HepG2 (cell line): Measurements from ENCODE around the gene ZNF445. TPM values are rescaled to one million over a fixed set of nuclear protein-coding genes. Genes with fewer than 3 reads are reported as not detected.
"Not testable (repeated sequence)": the region's sequence is repeated elsewhere in the genome, so short reads cannot be mapped to it uniquely, and the experiment has no call there.

ENCODE experiments used
- ATAC-seq: fragments of 200-7000 bp; cut with Tn5 transposase; 3 replicates; pipeline ENCODE4 v1.9.1; 2020; ENCODE audit warnings: mild to moderate bottlenecking, moderate library complexity
- BruUV-seq: library from RNA; stranded (reverse); fragments of 400-500 nt; replicated peaks from 2 replicates; lab custom pipeline; 2021; lab: Mats Ljungman, UMichigan
- CTCF ChIA-PET: fragments of 300-600 bp; formaldehyde crosslinking; extraction: SDS; loops from one replicate; lab custom pipeline; 2021; ENCODE audit warnings: low total read pairs, inconsistent platforms, low intra/inter-chr PET ratio; lab: Yijun Ruan, JAX
- POLR2A ChIA-PET: fragments of 350-600 bp; sonication (Branson Sonifier 250); formaldehyde crosslinking; loops from one replicate; lab custom pipeline; 2020; ENCODE audit warnings: antibody characterized with exemption, inconsistent platforms; lab: Yijun Ruan, JAX
- DNase-seq: peaks from one replicate; pipeline ENCODE4 v3.0.0-alpha.2; 2015; ENCODE audit warnings: low spot score
- FAIRE-seq: peaks from 3 replicates; lab custom pipeline; 2011; peaks lifted over from hg19 to GRCh38; lab: Jason Lieb, UNC
- H2AFZ ChIP-seq: one replicate; pipeline ENCODE4 v1.6.1; 2011; ENCODE audit warnings: low read length, inconsistent platforms
- H3K27ac ChIP-seq: fragments of 300-600 bp; 3 replicates; pipeline ENCODE4 v1.8.0; 2011; ENCODE audit warnings: mixed run types, mild to moderate bottlenecking, mixed read lengths, low read length, inconsistent platforms; ENCODE audit not compliant: insufficient read depth; ENCODE audit errors: extremely low read length
- H3K27me3 ChIP-seq, 2 experiments: fragments of 200-600 bp in 1 of 2; 2 replicates in 1 of 2; 3 replicates in 1 of 2; pipeline versions ENCODE4 v1.6.0 to v1.8.0; 2011; ENCODE audit warnings: low read length in 2 of 2, mild to moderate bottlenecking in 2 of 2, moderate library complexity in 2 of 2, inconsistent platforms in 1 of 2; ENCODE audit not compliant: insufficient read depth in 2 of 2, control insufficient read depth in 1 of 2
- H3K36me3 ChIP-seq, 2 experiments: fragments of 200-600 bp in 1 of 2; replicated peaks in 1 of 2; 2 replicates in 1 of 2; 3 replicates in 1 of 2; pipeline versions ENCODE4 v1.5.1 to v1.8.0; 2011; ENCODE audit warnings: low read length in 2 of 2, inconsistent platforms in 1 of 2; ENCODE audit not compliant: insufficient read depth in 2 of 2, control insufficient read depth in 1 of 2
- H3K4me1 ChIP-seq: 2 replicates; pipeline ENCODE4 v1.5.1; 2012; ENCODE audit warnings: low read length, inconsistent platforms; ENCODE audit not compliant: insufficient read depth
- H3K4me2 ChIP-seq: 2 replicates; pipeline ENCODE4 v1.6.0; 2011; ENCODE audit warnings: low read depth, low read length, inconsistent platforms
- H3K4me3 ChIP-seq, 3 experiments: fragments of 200-600 bp in 1 of 3; sonication (generic), shearing (Covaris generic) in 1 of 3; replicated peaks in 1 of 3; 2 replicates each; pipeline ENCODE4 v1.5.1; 2011 to 2016; ENCODE audit warnings: low read length in 3 of 3, inconsistent platforms in 2 of 3, low read depth in 2 of 3, mild to moderate bottlenecking in 2 of 3, control low read depth in 1 of 3, mixed read lengths in 1 of 3; ENCODE audit not compliant: insufficient read depth in 1 of 3
- H3K79me2 ChIP-seq: one replicate; pipeline ENCODE4 v1.6.1; 2011; ENCODE audit warnings: low read length, inconsistent platforms; ENCODE audit not compliant: insufficient read depth
- H3K9ac ChIP-seq: 2 replicates; pipeline ENCODE4 v1.6.0; 2011; ENCODE audit warnings: mild to moderate bottlenecking, low read depth, low read length, inconsistent platforms; ENCODE audit not compliant: insufficient read depth
- H3K9me3 ChIP-seq: 2 replicates; pipeline ENCODE4 v1.5.1; 2012; ENCODE audit warnings: mild to moderate bottlenecking, low read length
- H4K20me1 ChIP-seq: 2 replicates; pipeline ENCODE4 v1.6.0; 2011; ENCODE audit warnings: inconsistent platforms, mild to moderate bottlenecking, low read length, moderate library complexity; ENCODE audit not compliant: insufficient read depth
- CBX5 ChIP-seq: sonication (generic); formaldehyde crosslinking; IDR thresholded peaks from 2 replicates; pipeline ENCODE4 v1.4.0; 2020; ENCODE audit warnings: missing genetic modification reagents, borderline replicate concordance
- GTF2F1 ChIP-seq: fragments of 150-350 bp; IDR thresholded peaks from 2 replicates; pipeline ENCODE4 v1.6.1; 2014; ENCODE audit warnings: low read length
- MIER3 ChIP-seq: IDR thresholded peaks from 2 replicates; pipeline ENCODE4 v1.6.1; 2016; ENCODE audit warnings: missing compliant biosample characterization, borderline replicate concordance
- MYNN ChIP-seq: sonication (generic); formaldehyde crosslinking; IDR thresholded peaks from 2 replicates; pipeline ENCODE4 v1.4.0; 2020; ENCODE audit warnings: mild to moderate bottlenecking, low read depth, missing genetic modification reagents
- NPAS2 ChIP-seq: sonication (generic); formaldehyde crosslinking; IDR thresholded peaks from 2 replicates; pipeline ENCODE4 v1.8.0; 2022; ENCODE audit warnings: mild to moderate bottlenecking, missing genetic modification reagents, borderline replicate concordance
- RARA ChIP-seq: IDR thresholded peaks from 2 replicates; pipeline ENCODE4 v1.6.1; 2016; ENCODE audit warnings: missing genetic modification reagents, missing compliant biosample characterization
- SUZ12 ChIP-seq: fragments of 150-350 bp; IDR thresholded peaks from 2 replicates; pipeline ENCODE4 v1.6.1; 2014; ENCODE audit warnings: low read depth, low read length
- ZNF34 ChIP-seq: sonication (generic); formaldehyde crosslinking; IDR thresholded peaks from 2 replicates; pipeline ENCODE4 v1.4.0; 2020; ENCODE audit warnings: mild to moderate bottlenecking, missing genetic modification reagents, borderline replicate concordance
- ZNF430 ChIP-seq: sonication (generic); formaldehyde crosslinking; IDR thresholded peaks from 2 replicates; pipeline ENCODE4 v1.9.0; 2021; ENCODE audit warnings: mild to moderate bottlenecking, missing genetic modification reagents
- ZNF460 ChIP-seq: sonication (generic); formaldehyde crosslinking; IDR thresholded peaks from 2 replicates; pipeline ENCODE4 v1.5.1; 2020; ENCODE audit warnings: missing genetic modification reagents, mild to moderate bottlenecking, borderline replicate concordance
- WGBS: methylation state at CpG from one replicate; pipeline ENCODE4 v1.1.6; 2017; ENCODE audit warnings: low lambda C conversion rate; 5-methylcytosine and 5-hydroxymethylcytosine counted together
- in situ Hi-C: cut with HindIII; loops from 2 replicates; pipeline ENCODE4 v1.10.0; 2017; ENCODE audit warnings: low pct_unique_long_range_greater_than_20kb; ENCODE audit not compliant: extremely low pct_ligation_motif_present
- intact Hi-C: fragments of 100-400 bp; cut with micrococcal nuclease; formaldehyde crosslinking; loops from one replicate; pipeline ENCODE4 v1.10.0; 2022; ENCODE audit not compliant: unreplicated experiment
- polyA plus RNA-seq, 8 experiments: library from polyadenylated mRNA; depleted of rRNA in 3 of 8; stranded (reverse) in 7 of 8; unstranded in 1 of 8; fragments of >200 nt; fragmentation: Illumina TruSeq in 4 of 8; extraction: Trizol in 4 of 8; gene quantifications; 2 replicates each; pipeline versions ENCODE4 v1.2.1 to v1.2.3, GENCODE V29; 2011 to 2016; ENCODE audit warnings: low read depth in 4 of 8, missing spikeins in 1 of 8, mixed read lengths in 1 of 8; ENCODE audit not compliant: insufficient read depth in 1 of 8
- total RNA-seq, 5 experiments: library from RNA; depleted of rRNA; stranded (reverse); fragments of >200 nt; fragmentation: Illumina TruSeq; extraction: Trizol; gene quantifications; 2 replicates each; pipeline ENCODE4 v1.2.3, GENCODE V29; 2016; ENCODE audit warnings: low read depth in 1 of 5
- TF ChIP-seq, protein P1 (sequence below): sonication (generic); formaldehyde crosslinking; IDR thresholded peaks from 2 replicates; pipeline ENCODE4 v1.8.0; 2022; ENCODE audit warnings: mild to moderate bottlenecking, missing genetic modification reagents, borderline replicate concordance
- TF ChIP-seq, protein P2 (sequence below): sonication (generic); formaldehyde crosslinking; IDR thresholded peaks from 2 replicates; pipeline ENCODE4 v1.5.1; 2020; ENCODE audit warnings: mild to moderate bottlenecking, moderate library complexity, missing genetic modification reagents

ZNF445 gene
- total and polyA plus RNA-seq, 2 of the 13 experiments (the other 11 are each of a cell fraction or from before 2014, with no cell fraction given): 4.4 to 10.3 TPM

DNA sequence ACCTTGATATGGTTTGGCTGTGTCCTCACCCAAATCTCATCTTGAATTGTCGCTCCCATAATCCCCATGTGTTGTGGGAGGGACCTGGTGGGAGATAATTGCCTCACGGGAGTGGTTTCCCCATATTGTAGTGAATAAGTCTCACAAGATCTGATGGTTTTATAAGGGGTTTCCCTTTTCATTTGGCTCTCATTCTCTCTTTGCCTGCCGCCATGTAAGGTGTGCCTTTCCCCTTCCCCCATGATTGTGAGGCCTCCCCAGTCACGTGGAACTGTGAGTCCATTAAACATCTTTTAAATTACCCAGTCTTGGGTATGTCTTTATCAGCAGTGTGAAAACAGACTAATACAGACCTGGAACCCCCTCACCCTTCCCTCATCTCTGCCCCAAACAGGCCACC lies 59.4 kb downstream of the ZNF445 start:
- FAIRE-seq: not testable (repeated sequence)

DNA sequence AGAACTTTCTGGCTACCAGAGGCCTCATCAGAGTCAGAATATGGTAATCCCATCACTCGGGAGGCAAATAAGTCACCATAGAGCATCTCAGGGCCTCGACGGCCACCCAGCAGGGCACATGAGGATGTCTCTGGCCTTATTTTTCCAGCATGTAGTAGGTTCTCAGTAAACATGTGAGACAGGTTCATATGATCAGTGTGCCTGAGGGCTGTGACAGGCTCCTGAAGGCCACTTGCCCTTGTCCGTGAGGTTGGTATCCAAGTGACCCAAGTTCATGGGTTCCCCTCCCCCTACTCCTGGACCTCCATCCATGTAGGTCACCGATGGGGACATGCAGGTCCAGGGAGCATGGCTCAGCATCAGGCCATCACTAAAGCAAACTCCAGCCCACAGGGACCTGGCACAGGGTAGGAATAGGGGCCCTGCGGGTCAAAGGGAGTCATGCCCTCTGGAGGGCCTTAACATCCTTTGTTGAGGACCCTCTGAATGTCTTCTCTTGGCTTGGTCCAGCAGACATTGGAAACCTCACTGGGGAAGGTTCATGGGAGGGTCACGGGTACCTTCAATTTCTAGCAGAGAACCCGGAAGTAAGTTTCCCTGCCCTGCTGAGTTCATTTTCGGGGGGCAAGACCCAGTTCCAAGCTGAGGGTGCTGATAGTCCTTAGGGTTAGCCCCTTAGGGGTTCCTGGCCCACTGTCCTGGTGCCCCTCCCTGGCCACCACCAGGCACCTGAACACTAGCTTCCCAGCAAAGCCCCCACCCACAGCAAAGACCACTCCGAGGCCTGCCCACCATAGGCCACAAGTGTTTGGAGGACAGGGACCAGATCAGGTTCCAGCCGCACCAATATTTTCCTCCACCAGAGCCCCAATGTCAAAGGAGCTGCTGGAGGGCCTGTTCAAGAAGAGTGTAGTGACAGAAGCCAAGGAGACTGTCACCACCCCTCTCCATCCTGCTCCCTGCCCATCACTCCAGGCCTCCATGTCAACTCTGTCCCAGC lies 61.1 kb downstream of the ZNF445 start:
- Histone ChIP-seq H3K4me2 (no peak overlapping the region), H2AFZ (no peak overlapping the region), H3K9ac (no peak overlapping the region), H3K27ac (no peak overlapping the region), H3K4me3 (no peak overlapping the region), H4K20me1 (no peaks in the 10 kb centered on the region), H3K9me3 (no peaks in the 10 kb centered on the region), H3K27me3 (peaks cover 0 to 2% of the 10 kb centered on the region in 2 experiments; a peak in 2 of 5 replicates), H3K79me2 (no peaks in the 10 kb centered on the region), H3K36me3 (no peaks in the 10 kb centered on the region), H3K4me1 (peaks cover 44% of the 10 kb centered on the region)
- POLR2A ChIA-PET: no interaction called here
- ATAC-seq (no peak), FAIRE-seq (no peak), DNase-seq (no peak)
- BruUV-seq: no TSS peak
- 70% methylated on average over 9 of the region's 11 CpGs for WGBS
- in situ Hi-C loops (no loop called here), intact Hi-C loops (loop anchor here (5.0 kb wide), 1 partner anchor 94 kb away; no protein-coding TSS in a partner anchor)
- CTCF ChIA-PET: no interaction called here
- TF ChIP-seq MIER3 (CRISPR knock-in tag) (no peak), RARA (CRISPR knock-in tag) (no peak), SUZ12 (no peak), NPAS2 (CRISPR knock-in tag) (no peak), ZNF460 (CRISPR knock-in tag) (no peak), MYNN (no peak), CBX5 (CRISPR knock-in tag) (no peak), ZNF430 (no peak), GTF2F1 (no peak), ZNF34 (CRISPR knock-in tag) (no peak)
- TF ChIP-seq, protein P1, sequence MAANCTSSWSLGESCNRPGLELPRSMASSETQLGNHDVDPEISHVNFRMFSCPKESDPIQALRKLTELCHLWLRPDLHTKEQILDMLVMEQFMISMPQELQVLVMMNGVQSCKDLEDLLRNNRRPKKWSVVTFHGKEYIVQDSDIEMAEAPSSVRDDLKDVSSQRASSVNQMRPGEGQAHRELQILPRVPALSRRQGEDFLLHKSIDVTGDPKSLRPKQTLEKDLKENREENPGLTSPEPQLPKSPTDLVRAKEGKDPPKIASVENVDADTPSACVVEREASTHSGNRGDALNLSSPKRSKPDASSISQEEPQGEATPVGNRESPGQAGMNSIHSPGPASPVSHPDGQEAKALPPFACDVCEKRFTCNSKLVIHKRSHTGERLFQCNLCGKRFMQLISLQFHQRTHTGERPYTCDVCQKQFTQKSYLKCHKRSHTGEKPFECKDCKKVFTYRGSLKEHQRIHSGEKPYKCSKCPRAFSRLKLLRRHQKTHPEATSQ (CRISPR knock-in tag): no peak
- TF ChIP-seq, protein P2, sequence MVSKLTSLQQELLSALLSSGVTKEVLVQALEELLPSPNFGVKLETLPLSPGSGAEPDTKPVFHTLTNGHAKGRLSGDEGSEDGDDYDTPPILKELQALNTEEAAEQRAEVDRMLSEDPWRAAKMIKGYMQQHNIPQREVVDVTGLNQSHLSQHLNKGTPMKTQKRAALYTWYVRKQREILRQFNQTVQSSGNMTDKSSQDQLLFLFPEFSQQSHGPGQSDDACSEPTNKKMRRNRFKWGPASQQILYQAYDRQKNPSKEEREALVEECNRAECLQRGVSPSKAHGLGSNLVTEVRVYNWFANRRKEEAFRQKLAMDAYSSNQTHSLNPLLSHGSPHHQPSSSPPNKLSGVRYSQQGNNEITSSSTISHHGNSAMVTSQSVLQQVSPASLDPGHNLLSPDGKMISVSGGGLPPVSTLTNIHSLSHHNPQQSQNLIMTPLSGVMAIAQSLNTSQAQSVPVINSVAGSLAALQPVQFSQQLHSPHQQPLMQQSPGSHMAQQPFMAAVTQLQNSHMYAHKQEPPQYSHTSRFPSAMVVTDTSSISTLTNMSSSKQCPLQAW: no peak

More for the DNA sequence above, 59.4 kb downstream of the ZNF445 start:
- H3K9me3 ChIP-seq, DNase-seq, H3K4me3 ChIP-seq, H3K9ac ChIP-seq, BruUV-seq, H3K27ac ChIP-seq, H3K79me2 ChIP-seq, H2AFZ ChIP-seq, H4K20me1 ChIP-seq, H3K27me3 ChIP-seq, CTCF ChIA-PET, ATAC-seq, in situ Hi-C loops, POLR2A ChIA-PET, H3K4me2 ChIP-seq, H3K36me3 ChIP-seq: not testable (repeated sequence)
- WGBS: 76% methylated on average over 4 of the region's 4 CpGs
- TF ChIP-seq ZNF430: 0 out of 2 replicates have a peak, but pooled peaks have one; percentile 59
- H3K4me1 ChIP-seq: peaks cover 44% of the 10 kb centered on the region
- intact Hi-C loops: loop anchor here (5.0 kb wide), 1 partner anchor 96 kb away; no protein-coding TSS in a partner anchor
